Calu3 (cell line): ENCODE data around the gene TRIM17. TPM values are rescaled to one million over a fixed set of nuclear protein-coding genes. Genes with fewer than 3 reads are reported as not detected.

Experiments used
- BruUV-seq: library from RNA; stranded (reverse); fragments of 400-500 nt; replicated peaks from 2 replicates; lab custom pipeline; 2021; lab: Mats Ljungman, UMichigan
- CTCF ChIA-PET: fragments of 300-600 bp; sonication (Branson Sonifier 250); formaldehyde crosslinking; loops from one replicate; lab custom pipeline; 2022; ENCODE audit warnings: antibody characterized with exemption; lab: Charles Lee
- DNase-seq: peaks from one replicate; pipeline ENCODE4 v3.0.0; 2022
- H3K27ac Mint-ChIP-seq: one replicate; pipeline ENCODE4 v1.8.0; 2022; ENCODE audit warnings: mixed read lengths; ENCODE audit not compliant: unreplicated experiment
- H3K27me3 Mint-ChIP-seq: one replicate; pipeline ENCODE4 v1.8.0; 2022; ENCODE audit warnings: mixed read lengths; ENCODE audit not compliant: unreplicated experiment
- H3K36me3 Mint-ChIP-seq: one replicate; pipeline ENCODE4 v1.8.0; 2022; ENCODE audit warnings: mild to moderate bottlenecking, moderate library complexity, mixed read lengths; ENCODE audit not compliant: insufficient read depth, unreplicated experiment
- H3K4me1 Mint-ChIP-seq: one replicate; pipeline ENCODE4 v1.8.0; 2022; ENCODE audit warnings: mild to moderate bottlenecking, low read depth, mixed read lengths; ENCODE audit not compliant: unreplicated experiment
- H3K4me3 Mint-ChIP-seq: one replicate; pipeline ENCODE4 v1.8.0; 2022; ENCODE audit warnings: mild to moderate bottlenecking, low read depth, moderate library complexity, mixed read lengths; ENCODE audit not compliant: unreplicated experiment
- H3K9me3 Mint-ChIP-seq: one replicate; pipeline ENCODE4 v1.8.0; 2022; ENCODE audit warnings: low read depth, mixed read lengths; ENCODE audit not compliant: unreplicated experiment
- intact Hi-C: fragments of 100-400 bp; cut with micrococcal nuclease; formaldehyde crosslinking; loops from one replicate; pipeline ENCODE4 v1.10.0; 2022; ENCODE audit not compliant: unreplicated experiment
- total RNA-seq: library from RNA; stranded (reverse); gene quantifications from 2 replicates; pipeline ENCODE4 v1.2.3, GENCODE V29; 2022
- TF ChIP-seq, protein P1 (sequence below): fragments of 200-600 bp; IDR thresholded peaks from one replicate; pipeline ENCODE4 v1.8.0; 2022; ENCODE audit warnings: antibody characterized with exemption; ENCODE audit not compliant: unreplicated experiment

The TRIM17 gene
- total RNA-seq, 1 experiment from 2014 or later = 3.8 TPM

DNA sequence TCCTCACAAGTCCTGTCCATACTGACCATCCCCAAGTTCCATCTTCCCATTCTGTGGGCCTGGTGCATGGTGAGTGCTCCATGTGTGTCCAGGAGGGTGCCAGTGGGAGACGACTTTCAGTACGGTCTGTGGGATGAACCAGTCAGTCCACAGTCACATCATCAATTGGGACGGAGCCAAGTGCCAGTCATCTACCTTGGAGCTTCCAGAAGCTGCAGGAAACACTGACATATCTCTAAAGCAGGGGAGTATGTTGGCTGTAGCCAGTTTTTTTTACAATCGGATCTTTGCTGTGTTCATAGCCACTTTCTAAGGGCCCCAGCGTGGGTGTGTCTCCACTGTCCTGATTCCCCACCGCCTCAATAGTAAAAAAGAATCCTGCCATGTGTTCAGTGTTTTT lies 13.6 kb upstream of the TRIM17 start:
- no peaks in the 10 kb centered on the region for H3K9me3 Mint-ChIP-seq
- no peak for DNase-seq
- H3K27ac Mint-ChIP-seq = no peak overlapping the region
- TF ChIP-seq, protein P1, sequence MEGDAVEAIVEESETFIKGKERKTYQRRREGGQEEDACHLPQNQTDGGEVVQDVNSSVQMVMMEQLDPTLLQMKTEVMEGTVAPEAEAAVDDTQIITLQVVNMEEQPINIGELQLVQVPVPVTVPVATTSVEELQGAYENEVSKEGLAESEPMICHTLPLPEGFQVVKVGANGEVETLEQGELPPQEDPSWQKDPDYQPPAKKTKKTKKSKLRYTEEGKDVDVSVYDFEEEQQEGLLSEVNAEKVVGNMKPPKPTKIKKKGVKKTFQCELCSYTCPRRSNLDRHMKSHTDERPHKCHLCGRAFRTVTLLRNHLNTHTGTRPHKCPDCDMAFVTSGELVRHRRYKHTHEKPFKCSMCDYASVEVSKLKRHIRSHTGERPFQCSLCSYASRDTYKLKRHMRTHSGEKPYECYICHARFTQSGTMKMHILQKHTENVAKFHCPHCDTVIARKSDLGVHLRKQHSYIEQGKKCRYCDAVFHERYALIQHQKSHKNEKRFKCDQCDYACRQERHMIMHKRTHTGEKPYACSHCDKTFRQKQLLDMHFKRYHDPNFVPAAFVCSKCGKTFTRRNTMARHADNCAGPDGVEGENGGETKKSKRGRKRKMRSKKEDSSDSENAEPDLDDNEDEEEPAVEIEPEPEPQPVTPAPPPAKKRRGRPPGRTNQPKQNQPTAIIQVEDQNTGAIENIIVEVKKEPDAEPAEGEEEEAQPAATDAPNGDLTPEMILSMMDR = no peak
- H3K36me3 Mint-ChIP-seq = no peaks in the 10 kb centered on the region
- no TSS peak for BruUV-seq
- intact Hi-C loops = no loop called here
- CTCF ChIA-PET = interaction anchor here (0.6 kb wide), 1 partner anchor 28 kb away, joined by 3 read pairs; no protein-coding TSS in a partner anchor
- no peaks in the 10 kb centered on the region for H3K4me1 Mint-ChIP-seq
- peaks cover 34% of the 10 kb centered on the region for H3K27me3 Mint-ChIP-seq
- H3K4me3 Mint-ChIP-seq = no peak overlapping the region

DNA sequence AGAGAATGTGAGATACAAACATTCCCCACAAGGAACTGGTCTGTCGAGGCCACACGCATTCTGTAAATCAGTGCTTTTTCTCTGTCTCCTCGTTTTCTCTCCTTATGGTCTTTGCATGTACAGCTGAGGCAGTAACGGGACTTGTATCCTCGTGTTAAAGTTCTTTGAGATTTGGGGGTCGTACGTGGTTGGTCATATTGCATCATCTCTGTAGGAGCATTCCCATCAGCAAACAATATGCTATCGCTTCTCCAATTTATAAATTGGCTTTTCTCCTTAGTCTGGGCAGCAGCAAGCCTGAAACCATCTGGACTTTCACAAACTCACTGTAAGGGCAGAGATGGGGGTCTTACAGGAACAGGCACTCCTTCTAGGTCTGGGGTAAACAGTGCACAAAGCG lies 13.0 kb upstream of the TRIM17 start:
- H3K4me1 Mint-ChIP-seq = no peaks in the 10 kb centered on the region
- TF ChIP-seq, protein P1 = no peak
- CTCF ChIA-PET = interaction anchor here (0.6 kb wide), 1 partner anchor 29 kb away, joined by 3 read pairs; no protein-coding TSS in a partner anchor
- no peak overlapping the region for H3K27ac Mint-ChIP-seq
- no peaks in the 10 kb centered on the region for H3K9me3 Mint-ChIP-seq
- no peak for DNase-seq
- no TSS peak for BruUV-seq
- no peaks in the 10 kb centered on the region for H3K36me3 Mint-ChIP-seq
- intact Hi-C loops = no loop called here
- H3K4me3 Mint-ChIP-seq = no peak overlapping the region
- peaks cover 28% of the 10 kb centered on the region for H3K27me3 Mint-ChIP-seq

DNA sequence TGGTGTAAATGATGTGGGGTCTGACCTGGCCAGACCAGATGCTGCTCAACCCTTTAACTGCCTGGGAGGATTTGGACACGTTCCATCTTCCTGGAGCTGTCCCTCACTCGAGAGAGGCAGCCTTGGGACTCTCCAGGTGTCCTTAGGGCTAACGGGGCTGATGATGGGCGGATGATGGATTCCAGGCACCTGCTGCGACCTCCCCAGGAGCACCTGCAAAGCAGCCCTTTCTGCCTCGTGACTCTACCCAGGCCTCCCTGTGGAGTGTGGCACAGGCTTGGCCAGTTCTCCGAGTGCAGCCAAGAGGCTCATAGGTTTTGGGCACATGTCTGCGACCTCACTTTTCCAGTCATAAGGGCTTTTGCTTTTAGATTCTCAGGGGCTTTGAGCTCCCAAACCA lies 12.3 kb upstream of the TRIM17 start:
- CTCF ChIA-PET = no interaction called here
- Mint-ChIP-seq H3K27me3 (peaks cover 27% of the 10 kb centered on the region), H3K4me3 (no peak overlapping the region), H3K9me3 (no peaks in the 10 kb centered on the region), H3K27ac (no peak overlapping the region), H3K4me1 (no peaks in the 10 kb centered on the region), H3K36me3 (no peaks in the 10 kb centered on the region)
- intact Hi-C loops = no loop called here
- TF ChIP-seq, protein P1 = no peak
- no TSS peak for BruUV-seq
- no peak for DNase-seq

DNA sequence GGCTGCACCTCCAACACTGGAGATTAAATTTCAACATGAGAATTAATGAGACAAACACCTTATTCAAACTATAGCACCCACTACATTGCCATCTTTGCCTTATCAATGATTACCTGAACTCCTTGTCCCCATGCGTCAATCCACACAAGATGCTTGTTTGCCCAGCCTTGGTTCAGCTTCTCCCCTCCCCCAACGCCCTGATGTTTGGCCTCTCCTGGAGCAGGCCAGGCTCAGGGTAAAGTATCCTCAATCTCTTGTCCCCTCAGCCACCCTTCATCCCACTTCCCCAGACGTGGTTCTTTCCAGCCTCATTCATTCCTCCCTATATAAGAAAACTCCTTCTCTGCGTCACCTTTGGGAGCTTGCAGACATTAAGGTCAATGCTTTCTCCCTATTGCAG lies 11.8 kb upstream of the TRIM17 start:
- intact Hi-C loops = no loop called here
- TF ChIP-seq, protein P1 = no peak
- Mint-ChIP-seq H3K27ac (no peak overlapping the region), H3K4me3 (no peak overlapping the region), H3K36me3 (no peaks in the 10 kb centered on the region), H3K4me1 (peaks cover 5% of the 10 kb centered on the region), H3K9me3 (no peaks in the 10 kb centered on the region), H3K27me3 (peaks cover 27% of the 10 kb centered on the region)
- no peak for DNase-seq
- CTCF ChIA-PET = no interaction called here
- no TSS peak for BruUV-seq
